ENCODE results near the gene GYPC.
"Not testable (repeated sequence)": the region's sequence is repeated elsewhere in the genome, so short reads cannot be mapped to it uniquely, and the experiment has no call there.

The GYPC gene

DNA sequence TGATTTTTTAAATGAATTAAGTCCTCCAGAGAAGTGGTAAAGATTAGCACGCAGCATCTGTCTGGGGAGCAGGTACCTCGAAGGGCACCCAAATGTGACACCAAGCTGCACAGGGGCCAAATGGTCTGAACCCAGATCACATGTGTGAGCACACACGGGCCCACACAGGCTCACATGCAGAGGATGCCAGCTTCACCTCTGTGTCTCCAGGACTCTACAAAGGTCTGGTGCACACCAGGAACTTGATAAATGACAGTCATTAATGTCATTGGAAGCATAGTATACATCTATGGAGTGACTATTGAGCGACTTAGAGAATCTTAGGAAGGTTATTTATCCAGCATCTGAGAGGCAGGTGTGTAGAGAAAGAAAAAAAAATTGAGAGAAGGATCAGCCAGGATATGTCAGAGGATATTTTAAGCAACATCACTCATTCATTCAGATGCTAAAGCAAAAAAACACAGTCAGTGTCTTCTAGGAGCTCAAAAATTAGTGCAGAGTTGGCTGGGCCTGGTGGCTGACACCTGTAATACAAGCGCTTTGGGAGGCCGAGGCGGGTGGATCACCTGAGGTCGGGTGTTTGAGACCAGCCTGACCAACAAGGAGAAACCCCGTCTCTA, 23.2 kb downstream of the GYPC start:
- H3K36me3 ChIP-seq (ENCODE audit: control insufficient read depth in 2 of 2, insufficient read depth in 2 of 2, low read length in 2 of 2): no peaks in the 10 kb centered on the region
- H3K4me1 ChIP-seq (ENCODE audit: control insufficient read depth in 2 of 2, insufficient read depth in 2 of 2, low read length in 2 of 2): no peaks in the 10 kb centered on the region
- no peak overlapping the region for H3K27ac ChIP-seq (ENCODE audit: low read depth in 2 of 2, low read length in 2 of 2)
- no peaks in the 10 kb centered on the region for H3K9me3 ChIP-seq (ENCODE audit: control insufficient read depth in 2 of 2, low read length in 2 of 2)
- H3K9ac ChIP-seq (ENCODE audit: low read depth in 1 of 2, low read length in 2 of 2): no peak overlapping the region
- H3K4me3 ChIP-seq (ENCODE audit: low read length in 2 of 2): no peak overlapping the region
- H3K27me3 ChIP-seq (ENCODE audit: control insufficient read depth in 2 of 2, insufficient read depth in 2 of 2, low read length in 2 of 2): no peaks in the 10 kb centered on the region

DNA sequence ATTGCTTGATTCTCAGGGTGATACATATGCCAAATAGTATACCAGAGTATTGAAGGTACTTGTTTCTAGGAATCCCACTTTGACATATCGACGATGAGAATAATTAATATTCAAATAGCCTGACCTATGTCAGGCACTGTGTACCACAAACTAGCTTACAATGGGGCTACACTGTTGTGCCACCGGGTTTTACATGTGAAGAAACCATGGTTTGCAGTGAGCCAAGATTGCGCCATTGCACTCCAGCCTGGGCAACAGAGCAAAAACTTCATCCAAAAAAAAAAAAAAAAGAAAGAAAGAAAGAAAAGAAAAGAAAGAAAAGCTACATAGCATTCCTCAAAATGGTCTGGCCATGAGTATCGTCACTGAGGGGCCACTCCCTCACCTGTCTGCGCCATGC, 25.5 kb downstream of the GYPC start:
- Histone ChIP-seq H3K27ac (ENCODE audit: low read depth in 2 of 2, low read length in 2 of 2) (no peak overlapping the region), H3K4me3 (ENCODE audit: low read length in 2 of 2) (no peak overlapping the region), H3K4me1 (ENCODE audit: control insufficient read depth in 2 of 2, insufficient read depth in 2 of 2, low read length in 2 of 2) (no peaks in the 10 kb centered on the region), H3K27me3 (ENCODE audit: control insufficient read depth in 2 of 2, insufficient read depth in 2 of 2, low read length in 2 of 2) (no peaks in the 10 kb centered on the region), H3K9me3 (ENCODE audit: control insufficient read depth in 2 of 2, low read length in 2 of 2) (no peaks in the 10 kb centered on the region), H3K9ac (ENCODE audit: low read depth in 1 of 2, low read length in 2 of 2) (no peak overlapping the region), H3K36me3 (ENCODE audit: control insufficient read depth in 2 of 2, insufficient read depth in 2 of 2, low read length in 2 of 2) (no peaks in the 10 kb centered on the region)

DNA sequence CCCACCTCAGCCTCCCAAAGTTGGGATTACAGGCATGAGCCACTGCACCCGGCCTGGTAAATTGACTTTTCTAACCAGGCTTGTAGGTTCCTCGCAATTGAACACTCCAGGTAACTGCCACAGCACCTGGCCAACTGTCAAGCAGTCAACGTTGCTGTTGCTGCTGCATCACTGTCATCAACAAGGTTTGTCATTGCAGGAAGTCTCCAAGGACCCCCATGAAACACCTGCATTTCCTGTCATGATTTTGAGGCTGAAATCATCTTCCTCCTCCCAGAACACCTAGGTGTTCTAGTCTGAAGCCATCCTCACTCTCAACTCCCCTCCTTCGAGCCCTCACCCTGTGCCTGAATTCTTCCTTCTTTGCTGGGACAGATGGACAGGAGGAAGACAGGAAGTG, 29.7 kb downstream of the GYPC start:
- H3K4me1 ChIP-seq (ENCODE audit: control insufficient read depth in 2 of 2, insufficient read depth in 2 of 2, low read length in 2 of 2): no peaks in the 10 kb centered on the region
- no peak overlapping the region for H3K4me3 ChIP-seq (ENCODE audit: low read length in 2 of 2)
- no peak overlapping the region for H3K27ac ChIP-seq (ENCODE audit: low read depth in 2 of 2, low read length in 2 of 2)
- H3K9me3 ChIP-seq (ENCODE audit: control insufficient read depth in 2 of 2, low read length in 2 of 2): no peaks in the 10 kb centered on the region
- H3K27me3 ChIP-seq (ENCODE audit: control insufficient read depth in 2 of 2, insufficient read depth in 2 of 2, low read length in 2 of 2): no peaks in the 10 kb centered on the region
- H3K36me3 ChIP-seq (ENCODE audit: control insufficient read depth in 2 of 2, insufficient read depth in 2 of 2, low read length in 2 of 2): no peaks in the 10 kb centered on the region
- no peak overlapping the region for H3K9ac ChIP-seq (ENCODE audit: low read depth in 1 of 2, low read length in 2 of 2)

DNA sequence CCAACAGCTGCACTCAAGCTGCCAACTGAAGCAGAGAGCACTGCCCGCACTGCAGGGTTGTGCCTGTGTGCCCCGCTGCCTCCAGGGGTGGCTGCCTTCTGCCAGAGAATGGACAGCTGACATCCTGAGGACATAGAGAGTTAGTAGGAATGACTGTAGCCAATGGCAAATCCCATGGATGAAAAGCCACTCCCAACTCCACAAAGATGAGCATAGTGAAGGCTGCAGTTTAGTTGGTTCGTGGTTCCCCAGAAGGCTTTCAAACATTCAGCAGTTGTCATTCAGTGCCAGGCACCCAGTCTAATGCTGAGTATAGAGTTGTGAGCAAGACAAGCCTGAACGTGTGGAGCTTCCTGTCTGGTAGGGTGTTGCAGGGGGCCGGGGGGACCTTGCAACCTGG, 30.3 kb downstream of the GYPC start:
- no peak overlapping the region for H3K9ac ChIP-seq (ENCODE audit: low read depth in 1 of 2, low read length in 2 of 2)
- H3K4me1 ChIP-seq (ENCODE audit: control insufficient read depth in 2 of 2, insufficient read depth in 2 of 2, low read length in 2 of 2): no peaks in the 10 kb centered on the region
- no peaks in the 10 kb centered on the region for H3K9me3 ChIP-seq (ENCODE audit: control insufficient read depth in 2 of 2, low read length in 2 of 2)
- H3K4me3 ChIP-seq (ENCODE audit: low read length in 2 of 2): no peak overlapping the region
- H3K36me3 ChIP-seq (ENCODE audit: control insufficient read depth in 2 of 2, insufficient read depth in 2 of 2, low read length in 2 of 2): no peaks in the 10 kb centered on the region
- H3K27me3 ChIP-seq (ENCODE audit: control insufficient read depth in 2 of 2, insufficient read depth in 2 of 2, low read length in 2 of 2): no peaks in the 10 kb centered on the region
- no peak overlapping the region for H3K27ac ChIP-seq (ENCODE audit: low read depth in 2 of 2, low read length in 2 of 2)

DNA sequence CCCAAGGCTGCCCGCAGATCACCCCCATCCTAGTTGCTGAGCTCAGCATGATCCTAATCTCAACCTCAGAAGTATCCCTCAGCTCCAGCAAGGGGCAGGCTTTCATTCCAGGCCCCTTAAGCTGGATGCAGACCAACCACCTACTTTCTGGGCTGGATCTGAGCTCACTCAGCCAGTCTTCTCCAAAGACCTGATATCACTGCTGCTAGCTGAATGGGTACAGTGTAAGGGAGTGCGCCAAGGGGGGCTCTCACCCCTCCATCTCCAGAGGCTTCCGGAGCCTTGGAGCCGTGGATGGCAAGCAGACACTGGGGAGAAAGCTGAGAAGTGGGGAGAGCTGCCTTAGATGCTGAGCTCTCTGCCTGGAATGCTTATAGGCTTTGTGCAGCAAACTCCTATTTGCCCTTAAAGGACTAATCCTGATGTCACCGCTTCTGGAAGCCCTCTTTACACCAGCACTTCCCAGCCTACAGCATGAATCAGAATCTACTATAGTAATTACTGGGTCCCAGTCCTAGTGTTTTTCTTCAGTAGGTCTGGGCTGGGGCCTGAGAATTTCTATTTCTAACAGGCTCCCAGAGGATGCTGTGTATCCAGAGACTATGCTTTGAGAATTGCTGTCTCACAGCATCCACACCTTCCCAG, 31.0 kb downstream of the GYPC start:
- no peak overlapping the region for H3K27ac ChIP-seq (ENCODE audit: low read depth in 2 of 2, low read length in 2 of 2)
- no peaks in the 10 kb centered on the region for H3K27me3 ChIP-seq (ENCODE audit: control insufficient read depth in 2 of 2, insufficient read depth in 2 of 2, low read length in 2 of 2)
- H3K4me1 ChIP-seq (ENCODE audit: control insufficient read depth in 2 of 2, insufficient read depth in 2 of 2, low read length in 2 of 2): no peaks in the 10 kb centered on the region
- no peak overlapping the region for H3K4me3 ChIP-seq (ENCODE audit: low read length in 2 of 2)
- H3K9me3 ChIP-seq (ENCODE audit: control insufficient read depth in 2 of 2, low read length in 2 of 2): no peaks in the 10 kb centered on the region
- H3K36me3 ChIP-seq (ENCODE audit: control insufficient read depth in 2 of 2, insufficient read depth in 2 of 2, low read length in 2 of 2): no peaks in the 10 kb centered on the region
- H3K9ac ChIP-seq (ENCODE audit: low read depth in 1 of 2, low read length in 2 of 2): no peak overlapping the region

DNA sequence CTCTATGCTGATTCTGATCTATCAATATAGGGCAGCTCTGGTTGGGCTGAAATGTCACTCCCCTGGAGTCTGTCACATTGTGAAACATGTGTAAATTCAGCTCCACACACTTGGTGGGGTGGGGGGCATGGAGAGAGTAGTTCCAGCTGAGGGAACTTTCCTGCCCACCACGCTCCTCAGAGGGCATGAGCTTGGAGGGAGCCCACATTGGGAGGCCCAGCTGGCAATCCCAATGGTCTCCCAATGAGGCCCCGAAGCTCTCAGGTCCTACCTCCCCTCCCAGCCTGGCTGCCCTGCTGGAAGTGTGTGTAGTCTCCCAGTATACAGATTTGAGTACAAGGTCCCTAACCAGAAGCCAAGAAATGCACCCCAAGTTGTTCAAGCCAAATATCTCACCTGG, 31.5 kb downstream of the GYPC start:
- Histone ChIP-seq H3K4me3 (ENCODE audit: low read length in 2 of 2) (no peak overlapping the region), H3K36me3 (ENCODE audit: control insufficient read depth in 2 of 2, insufficient read depth in 2 of 2, low read length in 2 of 2) (no peaks in the 10 kb centered on the region), H3K27me3 (ENCODE audit: control insufficient read depth in 2 of 2, insufficient read depth in 2 of 2, low read length in 2 of 2) (no peaks in the 10 kb centered on the region), H3K9ac (ENCODE audit: low read depth in 1 of 2, low read length in 2 of 2) (no peak overlapping the region), H3K27ac (ENCODE audit: low read depth in 2 of 2, low read length in 2 of 2) (no peak overlapping the region), H3K4me1 (ENCODE audit: control insufficient read depth in 2 of 2, insufficient read depth in 2 of 2, low read length in 2 of 2) (no peaks in the 10 kb centered on the region), H3K9me3 (ENCODE audit: control insufficient read depth in 2 of 2, low read length in 2 of 2) (no peaks in the 10 kb centered on the region)

DNA sequence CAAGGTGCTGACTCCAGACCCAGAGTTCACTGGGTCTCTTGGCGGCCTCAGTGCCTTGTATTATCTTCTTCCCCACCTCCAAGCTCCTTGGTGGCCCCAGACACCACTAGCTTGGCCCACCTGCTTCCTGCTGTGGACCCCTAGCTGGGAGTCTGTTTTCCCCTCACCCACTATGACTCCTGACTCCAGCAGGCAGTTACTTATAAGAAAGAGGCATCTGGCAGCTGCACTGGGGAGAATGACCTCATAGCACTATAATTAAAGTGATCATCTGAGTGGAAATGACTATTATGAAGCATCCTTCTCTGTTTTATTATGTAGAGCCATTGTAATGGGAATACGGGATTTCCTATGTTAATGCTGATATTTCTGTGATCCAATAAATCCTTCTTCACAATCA, 32.6 kb downstream of the GYPC start:
- H3K27me3 ChIP-seq (ENCODE audit: control insufficient read depth in 2 of 2, insufficient read depth in 2 of 2, low read length in 2 of 2); H3K36me3 ChIP-seq (ENCODE audit: control insufficient read depth in 2 of 2, insufficient read depth in 2 of 2, low read length in 2 of 2); H3K4me3 ChIP-seq (ENCODE audit: low read length in 2 of 2); H3K9ac ChIP-seq (ENCODE audit: low read depth in 1 of 2, low read length in 2 of 2); H3K4me1 ChIP-seq (ENCODE audit: control insufficient read depth in 2 of 2, insufficient read depth in 2 of 2, low read length in 2 of 2); H3K27ac ChIP-seq (ENCODE audit: low read depth in 2 of 2, low read length in 2 of 2); H3K9me3 ChIP-seq (ENCODE audit: control insufficient read depth in 2 of 2, low read length in 2 of 2): not testable (repeated sequence)

DNA sequence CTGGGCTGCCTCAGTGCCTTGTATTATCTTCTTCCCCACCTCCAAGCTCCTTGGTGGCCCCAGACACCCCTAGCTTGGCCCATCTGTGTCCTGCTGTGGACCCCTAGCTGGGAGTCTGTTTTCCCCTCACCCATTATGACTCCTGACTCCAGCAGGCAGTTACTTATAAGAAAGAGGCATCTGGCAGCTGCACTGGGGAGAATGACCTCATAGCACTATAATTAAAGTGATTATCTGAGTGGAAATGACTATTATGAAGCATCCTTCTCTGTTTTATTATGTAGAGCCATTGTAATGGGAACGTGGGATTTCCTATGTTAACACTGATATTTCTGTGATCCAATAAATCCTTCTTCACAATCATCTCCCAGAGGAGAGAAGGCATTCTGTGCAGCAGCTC, 36.3 kb downstream of the GYPC start:
- H3K9ac ChIP-seq (ENCODE audit: low read depth in 1 of 2, low read length in 2 of 2); H3K27me3 ChIP-seq (ENCODE audit: control insufficient read depth in 2 of 2, insufficient read depth in 2 of 2, low read length in 2 of 2); H3K36me3 ChIP-seq (ENCODE audit: control insufficient read depth in 2 of 2, insufficient read depth in 2 of 2, low read length in 2 of 2); H3K27ac ChIP-seq (ENCODE audit: low read depth in 2 of 2, low read length in 2 of 2); H3K4me1 ChIP-seq (ENCODE audit: control insufficient read depth in 2 of 2, insufficient read depth in 2 of 2, low read length in 2 of 2); H3K9me3 ChIP-seq (ENCODE audit: control insufficient read depth in 2 of 2, low read length in 2 of 2); H3K4me3 ChIP-seq (ENCODE audit: low read length in 2 of 2): not testable (repeated sequence)

DNA sequence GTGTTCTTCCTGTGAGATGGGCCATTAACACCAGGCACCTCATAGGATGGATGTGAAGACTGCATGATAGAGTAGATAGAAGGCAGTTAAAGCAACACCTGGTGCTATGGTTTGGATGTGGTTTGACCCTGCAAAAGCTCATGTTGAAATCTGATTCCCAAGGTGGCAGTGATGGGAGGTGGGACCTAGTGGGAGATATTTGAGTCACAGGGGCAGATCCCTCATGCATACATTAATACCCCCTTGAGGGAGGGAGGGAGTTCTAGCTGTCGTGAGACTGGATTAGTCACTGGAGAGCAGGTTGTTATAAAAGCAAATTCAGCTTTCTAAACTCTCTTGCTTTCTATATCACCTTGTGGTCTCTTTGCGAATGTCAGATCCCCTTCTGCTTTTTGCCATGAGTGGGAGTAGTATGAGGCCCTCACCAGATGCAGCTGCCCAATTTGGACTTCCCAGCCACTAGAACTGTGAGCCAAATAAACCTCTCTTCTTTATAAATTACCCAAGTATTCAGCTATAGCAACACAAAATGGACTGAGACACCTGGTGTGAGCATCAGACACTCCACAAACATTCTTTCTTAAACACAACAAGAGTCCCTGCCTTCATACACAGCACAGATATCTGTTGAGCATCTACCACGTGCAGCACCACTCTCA, 37.1 kb downstream of the GYPC start:
- H3K36me3 ChIP-seq (ENCODE audit: control insufficient read depth in 2 of 2, insufficient read depth in 2 of 2, low read length in 2 of 2); H3K4me3 ChIP-seq (ENCODE audit: low read length in 2 of 2): not testable (repeated sequence)

DNA sequence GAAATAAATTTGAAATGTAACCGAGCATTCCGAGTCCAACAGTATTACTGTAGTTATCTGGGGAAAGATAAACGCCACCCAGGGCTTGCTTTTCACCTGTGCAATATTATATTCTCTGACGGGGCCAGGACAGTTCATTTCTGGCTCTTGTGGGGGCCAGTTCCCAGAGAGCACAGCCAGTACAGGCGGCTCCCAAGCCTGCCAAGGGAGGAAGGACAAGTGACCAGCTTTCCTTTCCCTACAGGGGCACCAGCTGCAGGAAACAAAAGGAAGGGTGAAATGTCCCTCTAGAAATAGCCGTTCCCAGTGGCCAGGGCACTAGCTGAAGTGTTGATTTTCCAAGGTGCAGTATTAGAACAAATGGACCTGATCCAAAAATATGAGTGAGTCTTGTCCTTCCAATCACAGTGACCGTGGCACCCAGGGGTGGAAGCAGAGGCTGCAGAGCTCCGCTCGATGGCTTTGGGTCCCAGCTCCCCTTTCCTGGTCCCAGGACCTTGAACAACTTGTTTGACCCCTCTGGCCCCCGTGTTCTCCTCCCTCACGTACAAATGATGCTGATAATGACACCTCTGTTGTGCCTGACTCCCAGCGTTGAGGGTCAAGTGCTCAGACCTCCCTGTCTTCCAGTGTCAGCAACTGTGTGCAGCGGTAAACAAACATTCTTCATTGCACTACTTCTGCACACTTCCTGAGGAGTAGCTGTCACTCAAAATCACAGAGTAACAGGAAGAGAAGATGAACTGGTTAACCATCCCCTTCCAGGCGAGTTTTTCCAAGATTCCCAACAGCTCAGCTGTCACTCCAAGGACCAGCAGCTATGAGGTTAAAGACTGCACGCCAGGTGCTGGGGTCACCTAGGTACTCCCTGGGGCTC, 40.9 kb downstream of the GYPC start:
- no peak overlapping the region for H3K9ac ChIP-seq (ENCODE audit: low read depth in 1 of 2, low read length in 2 of 2)
- H3K9me3 ChIP-seq (ENCODE audit: control insufficient read depth in 2 of 2, low read length in 2 of 2): no peaks in the 10 kb centered on the region
- H3K4me3 ChIP-seq (ENCODE audit: low read length in 2 of 2): no peak overlapping the region
- H3K36me3 ChIP-seq (ENCODE audit: control insufficient read depth in 2 of 2, insufficient read depth in 2 of 2, low read length in 2 of 2): peaks cover 6 to 8% of the 10 kb centered on the region in 2 donors
- H3K27me3 ChIP-seq (ENCODE audit: control insufficient read depth in 2 of 2, insufficient read depth in 2 of 2, low read length in 2 of 2): no peaks in the 10 kb centered on the region
- H3K4me1 ChIP-seq (ENCODE audit: control insufficient read depth in 2 of 2, insufficient read depth in 2 of 2, low read length in 2 of 2): peaks cover 0 to 2% of the 10 kb centered on the region in 2 donors
- no peak overlapping the region for H3K27ac ChIP-seq (ENCODE audit: low read depth in 2 of 2, low read length in 2 of 2)

More for the DNA sequence above, 37.1 kb downstream of the GYPC start:
- not testable (repeated sequence) for H3K4me1 ChIP-seq (ENCODE audit: control insufficient read depth in 2 of 2, insufficient read depth in 2 of 2, low read length in 2 of 2); H3K27ac ChIP-seq (ENCODE audit: low read depth in 2 of 2, low read length in 2 of 2); H3K27me3 ChIP-seq (ENCODE audit: control insufficient read depth in 2 of 2, insufficient read depth in 2 of 2, low read length in 2 of 2); H3K9ac ChIP-seq (ENCODE audit: low read depth in 1 of 2, low read length in 2 of 2); H3K9me3 ChIP-seq (ENCODE audit: control insufficient read depth in 2 of 2, low read length in 2 of 2)

Measured in mucosa of rectum (tissue), 2 donors.